Fibroblast of lung (primary cell): Measurements from ENCODE around the gene ITCH.

Source experiments
- CTCF ChIP-seq, 2 donors: IDR thresholded peaks in 1 of 2; conservative IDR thresholded peaks in 1 of 2; 1 replicate in 1 of 2; 2 replicates in 1 of 2; pipeline ENCODE4 v1.5.1; 2011 to 2012; ENCODE audit warnings: low read length in 2 of 2, control low read depth in 1 of 2, inconsistent platforms in 1 of 2, low read depth in 1 of 2, mild to moderate bottlenecking in 1 of 2
- EZH2 ChIP-seq: IDR thresholded peaks from 2 replicates; pipeline ENCODE4 v1.5.1; 2012; ENCODE audit warnings: low read length, control low read depth, mild to moderate bottlenecking; ENCODE audit errors: missing control alignments

GRCh38 chr20:34421766-34422466 lies 58.8 kb downstream of the ITCH start:
- no peak for TF ChIP-seq CTCF (conservative IDR thresholded peaks at IDR 0.05 in 1 of 2, IDR thresholded peaks at IDR 0.05 in 1 of 2; ENCODE audit: low read depth in 1 of 2, low read length in 2 of 2)
- TF ChIP-seq EZH2, result no peak
